Upper lobe of left lung (tissue), 6 donors: ENCODE data around the gene LMCD1. TPM values are rescaled to one million over a fixed set of nuclear protein-coding genes. Genes with fewer than 3 reads are reported as not detected.

ENCODE experiments used
- ATAC-seq, 2 donors: fragments of 200-7000 bp; cut with Tn5 transposase; one replicate each; pipeline ENCODE4 v1.9.1; 2022; ENCODE audit warnings: mild to moderate bottlenecking in 2 of 2, moderate library complexity in 2 of 2; ENCODE audit not compliant: low FRiP score in 2 of 2
- DNase-seq, 2 donors: peaks; one replicate each; pipeline ENCODE4 v3.0.0-alpha.2; 2019 to 2020
- H3K27ac ChIP-seq, 4 donors: fragments of 200-600 bp; sonication (generic); one replicate each; pipeline ENCODE4 v1.5.1; 2016 to 2019
- H3K27me3 ChIP-seq, 4 donors: fragments of 200-600 bp; sonication (generic); one replicate each; pipeline ENCODE4 v1.5.1; 2017 to 2019
- H3K36me3 ChIP-seq, 4 donors: fragments of 200-600 bp; sonication (generic); one replicate each; pipeline ENCODE4 v1.5.1; 2016 to 2019
- H3K4me1 ChIP-seq, 4 donors: fragments of 200-600 bp; sonication (generic); one replicate each; pipeline ENCODE4 v1.5.1; 2018 to 2019
- H3K4me3 ChIP-seq, 4 donors: fragments of 200-600 bp; sonication (generic); one replicate each; pipeline ENCODE4 v1.5.1; 2017 to 2019; ENCODE audit warnings: mild to moderate bottlenecking in 2 of 4, moderate library complexity in 1 of 4
- H3K9me3 ChIP-seq, 4 donors: fragments of 200-600 bp; sonication (generic); one replicate each; pipeline ENCODE4 v1.5.1; 2018 to 2019
- CTCF ChIP-seq, 6 experiments: fragments of 450-650 bp in 4 of 6; fragments of 200-600 bp in 2 of 6; sonication (generic) in 2 of 6; IDR thresholded peaks; one replicate each; pipeline ENCODE4 v1.5.1; 2016 to 2019; ENCODE audit warnings: antibody characterized with exemption in 6 of 6
- EP300 ChIP-seq, 4 donors: sonication (generic); formaldehyde crosslinking; IDR thresholded peaks; one replicate each; pipeline ENCODE4 v1.5.1; 2017; ENCODE audit warnings: antibody characterized with exemption in 4 of 4, control low read depth in 2 of 4
- POLR2A ChIP-seq, 4 donors: fragments of 450-650 bp; IDR thresholded peaks; one replicate each; pipeline ENCODE4 v1.5.1; 2016 to 2017; ENCODE audit warnings: antibody characterized with exemption in 4 of 4, mild to moderate bottlenecking in 2 of 4
- POLR2AphosphoS5 ChIP-seq, 2 donors: sonication (generic); formaldehyde crosslinking; IDR thresholded peaks; one replicate each; pipeline ENCODE4 v1.5.1; 2017; ENCODE audit warnings: antibody characterized with exemption in 2 of 2
- WGBS, 2 donors: methylation state at CpG; one replicate each; pipeline ENCODE4 v1.1.5; 2017 to 2018; 5-methylcytosine and 5-hydroxymethylcytosine counted together
- total RNA-seq, 6 donors: library from RNA; depleted of rRNA in 4 of 6; stranded (reverse); fragments of >200 nt in 4 of 6; gene quantifications; one replicate each; pipeline versions ENCODE4 v1.1.0 to v1.2.1, GENCODE V29; 2016 to 2021
- donor health status: DM: no; HTN: no; CAD: no; lungs with moderate emphysema.
- donor health status: DM: no; HTN: yes; CAD: no; lungs with severe emphysema.

LMCD1 gene
- total RNA-seq, 6 donors from 2014 or later: 47.4 to 269 (median 118) TPM

GRCh38 chr3:8539419-8539818 is 37.8 kb downstream of the LMCD1 start:
- Histone ChIP-seq H3K4me3 (no peak overlapping the region), H3K27me3 (no peaks in the 10 kb centered on the region), H3K27ac (peak overlapping the region in 2 of 4 donors; percentile 6 to 60), H3K9me3 (no peaks in the 10 kb centered on the region), H3K4me1 (peaks cover 10 to 40% (median 18%) of the 10 kb centered on the region in 4 donors), H3K36me3 (peaks cover 0 to 75% (median 26%) of the 10 kb centered on the region in 4 donors)
- DNase-seq (no peak), ATAC-seq (no peak)
- no peak for TF ChIP-seq POLR2AphosphoS5 (IDR thresholded peaks at IDR 0.05)
- TF ChIP-seq CTCF (IDR thresholded peaks at IDR 0.05): no peak
- no peak for TF ChIP-seq POLR2A (IDR thresholded peaks at IDR 0.05)
- TF ChIP-seq EP300 (IDR thresholded peaks at IDR 0.05): no peak
- 71 to 81% methylated on average over 6 to 7 of the region's 7 CpGs for WGBS, 2 donors

GRCh38 chr3:8540456-8540855 is 38.8 kb downstream of the LMCD1 start:
- DNase-seq: no peak

GRCh38 chr3:8541486-8541885 is 39.9 kb downstream of the LMCD1 start:
- 84 to 88% methylated on average over 9 of the region's 9 CpGs for WGBS, 2 donors
- Histone ChIP-seq H3K36me3 (peaks cover 0 to 85% (median 28%) of the 10 kb centered on the region in 4 donors), H3K9me3 (no peaks in the 10 kb centered on the region), H3K27ac (peak overlapping the region in 3 of 4 donors; percentile 31 to 64 (median 60)), H3K4me1 (peaks cover under 1 to 28% (median 13%) of the 10 kb centered on the region in 4 donors), H3K4me3 (no peak overlapping the region), H3K27me3 (no peaks in the 10 kb centered on the region)
- ATAC-seq (no peak), DNase-seq (no peak)
- TF ChIP-seq CTCF (IDR thresholded peaks at IDR 0.05): no peak
- TF ChIP-seq POLR2AphosphoS5 (IDR thresholded peaks at IDR 0.05): no peak
- no peak for TF ChIP-seq POLR2A (IDR thresholded peaks at IDR 0.05)
- no peak for TF ChIP-seq EP300 (IDR thresholded peaks at IDR 0.05)

More at GRCh38 chr3:8540456-8540855, 38.8 kb downstream of the LMCD1 start:
- Histone ChIP-seq H3K27me3 (no peaks in the 10 kb centered on the region), H3K4me1 (peaks cover 3 to 34% (median 15%) of the 10 kb centered on the region in 4 donors), H3K4me3 (no peak overlapping the region), H3K36me3 (peaks cover 0 to 80% (median 26%) of the 10 kb centered on the region in 4 donors), H3K27ac (peak overlapping the region; percentile 6 to 64 (median 48)), H3K9me3 (no peaks in the 10 kb centered on the region)
- TF ChIP-seq CTCF (IDR thresholded peaks at IDR 0.05) (no peak), POLR2A (IDR thresholded peaks at IDR 0.05) (no peak), EP300 (IDR thresholded peaks at IDR 0.05) (no peak), POLR2AphosphoS5 (IDR thresholded peaks at IDR 0.05) (peak; percentile 23 to 41)
- 58 to 75% methylated on average over 5 to 6 of the region's 6 CpGs for WGBS, 2 donors
- ATAC-seq: no peak

- 65 to 83% methylated on average over 12 of the region's 12 CpGs for WGBS, 2 donors
- ATAC-seq: no peak
- TF ChIP-seq POLR2A (IDR thresholded peaks at IDR 0.05) (no peak), CTCF (IDR thresholded peaks at IDR 0.05) (no peak), EP300 (IDR thresholded peaks at IDR 0.05) (no peak), POLR2AphosphoS5 (IDR thresholded peaks at IDR 0.05) (no peak)
These were observed 40.8 kb downstream of the LMCD1 start for GRCh38 chr3:8542190-8543135.

More at GRCh38 chr3:8542190-8543135, 40.8 kb downstream of the LMCD1 start:
- Histone ChIP-seq H3K36me3 (peaks cover 0 to 85% (median 26%) of the 10 kb centered on the region in 4 donors), H3K4me1 (peaks cover 0 to 28% (median 13%) of the 10 kb centered on the region in 4 donors), H3K9me3 (no peaks in the 10 kb centered on the region), H3K27me3 (no peaks in the 10 kb centered on the region), H3K27ac (peak overlapping the region in 2 of 4 donors; percentile 15 to 38), H3K4me3 (no peak overlapping the region)
- DNase-seq: no peak
